AG04450 (cell line): Measurements from ENCODE around the gene ANKS6. TPM values are rescaled to one million over a fixed set of nuclear protein-coding genes. Genes with fewer than 3 reads are reported as not detected.

ENCODE experiments used
- CTCF ChIA-PET: fragments of 300-600, 350-600 bp; formaldehyde crosslinking; extraction: SDS; loops from one replicate; lab custom pipeline; 2022; ENCODE audit warnings: antibody characterized with exemption, inconsistent platforms; lab: Charles Lee
- POLR2A ChIA-PET: fragments of 350-600 bp; formaldehyde crosslinking; extraction: SDS; loops from one replicate; lab custom pipeline; 2021; ENCODE audit warnings: antibody characterized with exemption, inconsistent platforms; lab: Yijun Ruan, JAX
- DNase-seq: peaks from one replicate; pipeline ENCODE4 v3.0.0-alpha.2; 2011; ENCODE audit warnings: low read depth, low spot score
- H3K27ac ChIP-seq: one replicate; pipeline ENCODE4 v1.5.1; 2012; ENCODE audit warnings: low read depth, low read length, control low read depth
- H3K27me3 ChIP-seq: one replicate; pipeline ENCODE4 v1.6.0; 2012; ENCODE audit warnings: low read length; ENCODE audit not compliant: control insufficient read depth, insufficient read depth
- H3K4me3 ChIP-seq: 2 replicates; pipeline ENCODE4 v1.5.1; 2011; ENCODE audit warnings: mild to moderate bottlenecking, low read depth, low read length, control low read depth
- H3K9me3 ChIP-seq: 2 replicates; pipeline ENCODE4 v1.5.1; 2012; ENCODE audit warnings: low read length; ENCODE audit not compliant: control insufficient read depth, insufficient read depth
- polyA plus RNA-seq: library from polyadenylated mRNA; depleted of rRNA; stranded (reverse); fragments of >200 nt; gene quantifications from 2 replicates; pipeline ENCODE4 v1.2.3, GENCODE V29; 2011
- TF ChIP-seq, protein P1 (sequence below): IDR thresholded peaks from 2 replicates; pipeline ENCODE4 v1.5.1; 2011; ENCODE audit warnings: low read depth, low read length, control low read depth, inconsistent platforms

Gene ANKS6
- polyA plus RNA-seq, 1 experiment: 10.5 TPM

GRCh38 chr9:98755006-98755618 is 41.2 kb downstream of the ANKS6 start:
- Histone ChIP-seq H3K27me3 (no peaks in the 10 kb centered on the region), H3K27ac (no peak overlapping the region), H3K9me3 (no peaks in the 10 kb centered on the region), H3K4me3 (no peak overlapping the region)
- ChIA-PET CTCF (interaction anchor here (10.8 kb wide), 1 partner anchor 20 kb away, joined by 72 read pairs; no protein-coding TSS in a partner anchor), POLR2A (no interaction called here)
- TF ChIP-seq, protein P1, sequence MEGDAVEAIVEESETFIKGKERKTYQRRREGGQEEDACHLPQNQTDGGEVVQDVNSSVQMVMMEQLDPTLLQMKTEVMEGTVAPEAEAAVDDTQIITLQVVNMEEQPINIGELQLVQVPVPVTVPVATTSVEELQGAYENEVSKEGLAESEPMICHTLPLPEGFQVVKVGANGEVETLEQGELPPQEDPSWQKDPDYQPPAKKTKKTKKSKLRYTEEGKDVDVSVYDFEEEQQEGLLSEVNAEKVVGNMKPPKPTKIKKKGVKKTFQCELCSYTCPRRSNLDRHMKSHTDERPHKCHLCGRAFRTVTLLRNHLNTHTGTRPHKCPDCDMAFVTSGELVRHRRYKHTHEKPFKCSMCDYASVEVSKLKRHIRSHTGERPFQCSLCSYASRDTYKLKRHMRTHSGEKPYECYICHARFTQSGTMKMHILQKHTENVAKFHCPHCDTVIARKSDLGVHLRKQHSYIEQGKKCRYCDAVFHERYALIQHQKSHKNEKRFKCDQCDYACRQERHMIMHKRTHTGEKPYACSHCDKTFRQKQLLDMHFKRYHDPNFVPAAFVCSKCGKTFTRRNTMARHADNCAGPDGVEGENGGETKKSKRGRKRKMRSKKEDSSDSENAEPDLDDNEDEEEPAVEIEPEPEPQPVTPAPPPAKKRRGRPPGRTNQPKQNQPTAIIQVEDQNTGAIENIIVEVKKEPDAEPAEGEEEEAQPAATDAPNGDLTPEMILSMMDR: no peak
- DNase-seq: no peak

GRCh38 chr9:98751210-98751609 is 45.1 kb downstream of the ANKS6 start:
- Histone ChIP-seq H3K9me3 (peaks cover 3% of the 10 kb centered on the region; the same call in 1 of the 2 replicates), H3K4me3 (no peak overlapping the region), H3K27me3 (no peaks in the 10 kb centered on the region), H3K27ac (no peak overlapping the region)
- TF ChIP-seq, protein P1: no peak
- ChIA-PET POLR2A (no interaction called here), CTCF (interaction anchor here (1.0 to 10.8 kb wide), 3 partner anchors 24 to 436 kb away, joined by 3 to 72 read pairs (median 4); no protein-coding TSS in a partner anchor)
- no peak for DNase-seq

DNA sequence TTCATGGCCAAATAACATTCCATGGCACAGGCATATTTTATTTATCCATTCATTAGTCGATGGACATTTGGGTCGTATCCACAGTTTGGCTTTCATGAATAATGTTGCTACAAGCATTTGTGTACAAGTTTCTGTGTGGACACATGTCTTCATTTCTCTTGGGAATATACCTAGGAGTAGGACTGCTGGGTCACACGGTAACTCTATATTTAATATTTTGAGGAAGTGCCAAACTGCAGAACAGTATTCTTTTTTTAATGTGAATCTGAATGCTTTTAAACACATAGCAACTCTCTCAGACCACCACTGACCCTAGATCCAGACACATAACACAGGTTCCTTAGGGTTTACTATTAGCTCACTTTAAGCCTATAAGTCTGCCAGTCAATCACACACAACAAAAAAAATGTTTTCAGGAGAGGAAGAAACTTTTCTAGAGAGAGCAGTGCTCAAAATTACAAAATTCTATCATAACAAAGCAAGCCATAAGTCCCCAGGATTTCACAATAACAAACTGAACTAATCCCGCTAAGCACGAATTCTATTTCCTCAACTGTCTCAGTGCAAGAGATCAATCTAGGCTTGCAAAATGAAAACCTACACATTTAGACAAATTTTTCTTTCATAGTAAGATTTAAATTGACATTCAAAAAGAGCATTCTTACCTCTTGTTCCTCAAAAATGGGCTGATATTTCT is 45.8 kb downstream of the ANKS6 start:
- no peak overlapping the region for H3K4me3 ChIP-seq
- no peak for DNase-seq
- H3K27me3 ChIP-seq: no peaks in the 10 kb centered on the region
- TF ChIP-seq, protein P1: no peak
- ChIA-PET CTCF (interaction anchor here (1.0 to 10.8 kb wide), 2 partner anchors 24 to 435 kb away, joined by 4 to 72 read pairs; no protein-coding TSS in a partner anchor), POLR2A (no interaction called here)
- peaks cover 3% of the 10 kb centered on the region; the same call in 1 of the 2 replicates for H3K9me3 ChIP-seq
- H3K27ac ChIP-seq: no peak overlapping the region

DNA sequence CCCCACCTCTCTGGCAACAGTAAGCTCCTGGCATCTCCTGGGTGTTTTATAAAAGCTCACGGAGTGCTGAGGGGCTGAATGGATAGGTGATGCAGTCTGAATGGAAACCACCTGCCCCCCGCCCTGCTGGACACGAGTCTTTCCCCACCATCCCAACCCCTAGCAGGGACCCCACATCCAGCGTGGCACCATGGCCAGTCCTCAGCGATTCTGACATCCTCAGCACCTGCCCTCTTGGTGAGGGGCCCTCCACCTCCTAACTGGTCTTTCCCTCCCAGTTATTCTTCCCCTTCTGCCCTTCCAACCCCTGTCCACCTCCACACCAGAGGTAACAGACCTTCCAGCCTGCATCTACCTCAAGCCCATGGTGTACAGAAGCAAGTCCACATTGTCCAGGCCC is 48.9 kb downstream of the ANKS6 start:
- Histone ChIP-seq H3K27ac (no peak overlapping the region), H3K9me3 (peaks cover 3% of the 10 kb centered on the region; the same call in 1 of the 2 replicates), H3K4me3 (no peak overlapping the region), H3K27me3 (no peaks in the 10 kb centered on the region)
- ChIA-PET CTCF (interaction anchor here (10.8 kb wide), 1 partner anchor 27 kb away, joined by 72 read pairs; no protein-coding TSS in a partner anchor), POLR2A (no interaction called here)
- no peak for DNase-seq
- TF ChIP-seq, protein P1: no peak

GRCh38 chr9:98745470-98745869 is 50.9 kb downstream of the ANKS6 start:
- H3K27me3 ChIP-seq: no peaks in the 10 kb centered on the region
- TF ChIP-seq, protein P1: no peak
- no peak for DNase-seq
- H3K27ac ChIP-seq: no peak overlapping the region
- ChIA-PET CTCF (interaction anchor here (10.8 kb wide), 1 partner anchor 29 kb away, joined by 72 read pairs; no protein-coding TSS in a partner anchor), POLR2A (no interaction called here)
- H3K9me3 ChIP-seq: peaks cover 3% of the 10 kb centered on the region; the same call in 1 of the 2 replicates
- H3K4me3 ChIP-seq: no peak overlapping the region
